Prostate gland (tissue), 2 donors: ENCODE results near the gene ARFIP1. TPM values are rescaled to one million over a fixed set of nuclear protein-coding genes. Genes with fewer than 3 reads are reported as not detected.

Experiments used
- DNase-seq: peaks from one replicate; pipeline ENCODE4 v3.0.0-alpha.2; 2019; ENCODE audit warnings: low spot score
- H3K27ac ChIP-seq, 2 donors: fragments of 200-600 bp; sonication (generic); 2 replicates each; pipeline ENCODE4 v1.5.1; 2017 to 2019
- H3K27me3 ChIP-seq: fragments of 200-600 bp; sonication (generic); replicated peaks from 2 replicates; pipeline ENCODE4 v1.5.1; 2019; ENCODE audit not compliant: insufficient read depth
- H3K36me3 ChIP-seq, 2 donors: fragments of 200-600 bp; sonication (generic); 1 replicate in 1 of 2; 2 replicates in 1 of 2; pipeline versions ENCODE4 v1.5.1 to v1.8.1; 2017 to 2019
- H3K4me1 ChIP-seq: fragments of 200-600 bp; sonication (generic); replicated peaks from 2 replicates; pipeline ENCODE4 v1.5.1; 2019
- H3K4me3 ChIP-seq, 2 donors: fragments of 200-600 bp; sonication (generic); 2 replicates each; pipeline ENCODE4 v1.5.1; 2017 to 2019
- H3K9me3 ChIP-seq: fragments of 200-600 bp; sonication (generic); 2 replicates; pipeline ENCODE4 v1.5.1; 2017
- POLR2A ChIP-seq: fragments of 450-650 bp; IDR thresholded peaks from one replicate; pipeline ENCODE4 v1.6.1; 2016; ENCODE audit warnings: antibody characterized with exemption, mild to moderate bottlenecking
- POLR2AphosphoS5 ChIP-seq: sonication (generic); formaldehyde crosslinking; IDR thresholded peaks from one replicate; pipeline ENCODE4 v1.6.1; 2017; ENCODE audit warnings: antibody characterized with exemption
- WGBS: methylation state at CpG from one replicate; pipeline ENCODE4 v1.1.5; 2018; 5-methylcytosine and 5-hydroxymethylcytosine counted together
- intact Hi-C: fragments of 100-400 bp; cut with DNase I; formaldehyde crosslinking; loops from one replicate; pipeline ENCODE4 v1.14.2; 2022
- total RNA-seq, 2 donors: library from RNA; depleted of rRNA; stranded (reverse); fragments of >200 nt; gene quantifications; one replicate each; pipeline ENCODE4 v1.1.0, GENCODE V29; 2016
- TF ChIP-seq, protein P1 (sequence below), 4 experiments: fragments of 200-600 bp in 2 of 4; fragments of 450-650 bp in 2 of 4; sonication (generic) in 2 of 4; IDR thresholded peaks; 1 replicate in 3 of 4; 2 replicates in 1 of 4; pipeline ENCODE4 v1.5.1; 2016 to 2019; ENCODE audit warnings: antibody characterized with exemption in 4 of 4, mild to moderate bottlenecking in 2 of 4, moderate library complexity in 2 of 4

The ARFIP1 gene
- total RNA-seq, 2 donors from 2014 or later: 34.7 to 38.9 TPM

- intact Hi-C loops: no loop called here
- Histone ChIP-seq H3K27me3 (no peaks in the 10 kb centered on the region), H3K4me1 (no peaks in the 10 kb centered on the region), H3K36me3 (no peaks in the 10 kb centered on the region), H3K4me3 (no peak overlapping the region), H3K27ac (peak overlapping the region in 1 of 2 donors; percentile 37), H3K9me3 (no peaks in the 10 kb centered on the region)
- peak; percentile 36 for DNase-seq
- WGBS: 68% methylated on average over 1 of the region's 1 CpG
- TF ChIP-seq, protein P1, sequence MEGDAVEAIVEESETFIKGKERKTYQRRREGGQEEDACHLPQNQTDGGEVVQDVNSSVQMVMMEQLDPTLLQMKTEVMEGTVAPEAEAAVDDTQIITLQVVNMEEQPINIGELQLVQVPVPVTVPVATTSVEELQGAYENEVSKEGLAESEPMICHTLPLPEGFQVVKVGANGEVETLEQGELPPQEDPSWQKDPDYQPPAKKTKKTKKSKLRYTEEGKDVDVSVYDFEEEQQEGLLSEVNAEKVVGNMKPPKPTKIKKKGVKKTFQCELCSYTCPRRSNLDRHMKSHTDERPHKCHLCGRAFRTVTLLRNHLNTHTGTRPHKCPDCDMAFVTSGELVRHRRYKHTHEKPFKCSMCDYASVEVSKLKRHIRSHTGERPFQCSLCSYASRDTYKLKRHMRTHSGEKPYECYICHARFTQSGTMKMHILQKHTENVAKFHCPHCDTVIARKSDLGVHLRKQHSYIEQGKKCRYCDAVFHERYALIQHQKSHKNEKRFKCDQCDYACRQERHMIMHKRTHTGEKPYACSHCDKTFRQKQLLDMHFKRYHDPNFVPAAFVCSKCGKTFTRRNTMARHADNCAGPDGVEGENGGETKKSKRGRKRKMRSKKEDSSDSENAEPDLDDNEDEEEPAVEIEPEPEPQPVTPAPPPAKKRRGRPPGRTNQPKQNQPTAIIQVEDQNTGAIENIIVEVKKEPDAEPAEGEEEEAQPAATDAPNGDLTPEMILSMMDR (IDR thresholded peaks at IDR 0.05): no peak
- TF ChIP-seq POLR2A: no peak
- peak; percentile 78 for TF ChIP-seq POLR2AphosphoS5
These were observed 42.6 kb downstream of the ARFIP1 start for GRCh38 chr4:152822323-152822722.

- no peak for TF ChIP-seq POLR2A
- TF ChIP-seq POLR2AphosphoS5: no peak
- TF ChIP-seq, protein P1 (IDR thresholded peaks at IDR 0.05): no peak
- Histone ChIP-seq H3K9me3 (no peaks in the 10 kb centered on the region), H3K4me3 (no peak overlapping the region), H3K4me1 (no peaks in the 10 kb centered on the region), H3K27ac (no peak overlapping the region), H3K36me3 (no peaks in the 10 kb centered on the region), H3K27me3 (no peaks in the 10 kb centered on the region)
- intact Hi-C loops: no loop called here
- 98% methylated on average over 2 of the region's 2 CpGs for WGBS
- no peak for DNase-seq
These were observed 44.8 kb downstream of the ARFIP1 start for GRCh38 chr4:152824561-152824960.

GRCh38 chr4:152825336-152825735 lies 45.6 kb downstream of the ARFIP1 start:
- Histone ChIP-seq H3K27me3 (no peaks in the 10 kb centered on the region), H3K27ac (no peak overlapping the region), H3K4me1 (no peaks in the 10 kb centered on the region), H3K36me3 (no peaks in the 10 kb centered on the region), H3K9me3 (no peaks in the 10 kb centered on the region), H3K4me3 (no peak overlapping the region)
- TF ChIP-seq POLR2A: no peak
- no peak for DNase-seq
- intact Hi-C loops: no loop called here

GRCh38 chr4:152828122-152828521 lies 48.4 kb downstream of the ARFIP1 start:
- WGBS: 88% methylated on average over 1 of the region's 1 CpG
- Histone ChIP-seq H3K36me3 (no peaks in the 10 kb centered on the region), H3K4me3 (no peak overlapping the region), H3K27me3 (no peaks in the 10 kb centered on the region), H3K4me1 (no peaks in the 10 kb centered on the region), H3K27ac (no peak overlapping the region), H3K9me3 (no peaks in the 10 kb centered on the region)
- intact Hi-C loops: no loop called here
- TF ChIP-seq POLR2A (no peak), POLR2AphosphoS5 (no peak)
- TF ChIP-seq, protein P1 (IDR thresholded peaks at IDR 0.05): no peak
- no peak for DNase-seq

DNA sequence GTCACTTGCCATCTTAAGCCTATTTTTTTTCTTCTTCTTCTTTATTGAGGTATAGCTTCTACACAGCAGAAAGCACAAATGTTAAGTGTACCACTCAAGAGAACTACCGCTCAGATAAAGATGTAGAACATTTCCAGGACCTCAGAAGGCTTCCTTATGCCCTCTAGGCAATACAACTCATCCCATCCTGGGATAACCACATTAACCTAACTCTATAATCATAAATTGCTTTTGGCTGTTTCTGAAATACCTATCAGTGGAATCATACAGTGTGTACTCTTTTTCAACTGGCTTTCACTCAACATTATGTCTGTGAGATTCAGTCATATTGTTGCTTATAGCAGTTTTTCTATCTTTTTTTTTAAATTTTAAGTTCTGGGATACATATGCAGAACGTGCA lies 51.7 kb downstream of the ARFIP1 start:
- intact Hi-C loops: no loop called here
- WGBS: over 99% methylated on average over 2 of the region's 2 CpGs

More for the DNA sequence above, 51.7 kb downstream of the ARFIP1 start:
- Histone ChIP-seq H3K27ac (no peak overlapping the region), H3K36me3 (no peaks in the 10 kb centered on the region), H3K9me3 (no peaks in the 10 kb centered on the region), H3K4me1 (no peaks in the 10 kb centered on the region), H3K27me3 (no peaks in the 10 kb centered on the region), H3K4me3 (no peak overlapping the region)
- TF ChIP-seq POLR2A: no peak
- TF ChIP-seq, protein P1 (IDR thresholded peaks at IDR 0.05): no peak
- no peak for TF ChIP-seq POLR2AphosphoS5
- DNase-seq: no peak
